Fibroblast of pulmonary artery (primary cell): ENCODE data around the gene SLC2A13.
A peak's percentile ranks its signal among the peaks of the same experiment; 100 is the strongest.
"Not testable (repeated sequence)": the region's sequence is repeated elsewhere in the genome, so short reads cannot be mapped to it uniquely, and the experiment has no call there.

Experiments used
- DNase-seq: peaks from one replicate; pipeline ENCODE4 v3.0.0-alpha.2; 2010; ENCODE audit warnings: low read depth
- H3K4me3 ChIP-seq: replicated peaks from 2 replicates; pipeline ENCODE4 v1.5.1; 2011; ENCODE audit warnings: low read depth, mild to moderate bottlenecking, control low read depth, low read length, moderate library complexity
- TF ChIP-seq, protein P1 (sequence below): IDR thresholded peaks from 2 replicates; pipeline ENCODE4 v1.5.1; 2011; ENCODE audit warnings: mild to moderate bottlenecking, control low read depth, low read length, inconsistent platforms; ENCODE audit errors: missing control alignments

SLC2A13 gene

DNA sequence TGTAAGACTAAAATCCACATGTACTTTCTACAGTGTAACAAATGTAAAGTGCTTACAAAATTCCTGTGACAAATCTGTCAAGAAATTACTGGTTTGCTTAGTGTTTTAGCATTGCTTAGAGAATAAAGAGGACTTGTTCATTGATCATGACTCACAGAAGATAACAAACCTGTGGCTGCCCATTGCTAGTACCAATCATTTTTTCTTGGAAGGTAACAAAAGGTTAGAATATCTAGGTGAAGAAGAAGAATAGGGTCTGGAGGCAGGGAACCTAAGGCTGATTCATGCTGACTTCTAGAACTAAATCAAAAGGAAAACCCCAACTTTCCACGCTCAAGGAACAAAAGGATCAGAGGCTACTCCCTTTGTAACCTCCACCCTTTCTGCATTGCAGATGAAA lies 253.5 kb downstream of the SLC2A13 start:
- TF ChIP-seq, protein P1, sequence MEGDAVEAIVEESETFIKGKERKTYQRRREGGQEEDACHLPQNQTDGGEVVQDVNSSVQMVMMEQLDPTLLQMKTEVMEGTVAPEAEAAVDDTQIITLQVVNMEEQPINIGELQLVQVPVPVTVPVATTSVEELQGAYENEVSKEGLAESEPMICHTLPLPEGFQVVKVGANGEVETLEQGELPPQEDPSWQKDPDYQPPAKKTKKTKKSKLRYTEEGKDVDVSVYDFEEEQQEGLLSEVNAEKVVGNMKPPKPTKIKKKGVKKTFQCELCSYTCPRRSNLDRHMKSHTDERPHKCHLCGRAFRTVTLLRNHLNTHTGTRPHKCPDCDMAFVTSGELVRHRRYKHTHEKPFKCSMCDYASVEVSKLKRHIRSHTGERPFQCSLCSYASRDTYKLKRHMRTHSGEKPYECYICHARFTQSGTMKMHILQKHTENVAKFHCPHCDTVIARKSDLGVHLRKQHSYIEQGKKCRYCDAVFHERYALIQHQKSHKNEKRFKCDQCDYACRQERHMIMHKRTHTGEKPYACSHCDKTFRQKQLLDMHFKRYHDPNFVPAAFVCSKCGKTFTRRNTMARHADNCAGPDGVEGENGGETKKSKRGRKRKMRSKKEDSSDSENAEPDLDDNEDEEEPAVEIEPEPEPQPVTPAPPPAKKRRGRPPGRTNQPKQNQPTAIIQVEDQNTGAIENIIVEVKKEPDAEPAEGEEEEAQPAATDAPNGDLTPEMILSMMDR: no peak
- DNase-seq: no peak
- H3K4me3 ChIP-seq: no peak overlapping the region

DNA sequence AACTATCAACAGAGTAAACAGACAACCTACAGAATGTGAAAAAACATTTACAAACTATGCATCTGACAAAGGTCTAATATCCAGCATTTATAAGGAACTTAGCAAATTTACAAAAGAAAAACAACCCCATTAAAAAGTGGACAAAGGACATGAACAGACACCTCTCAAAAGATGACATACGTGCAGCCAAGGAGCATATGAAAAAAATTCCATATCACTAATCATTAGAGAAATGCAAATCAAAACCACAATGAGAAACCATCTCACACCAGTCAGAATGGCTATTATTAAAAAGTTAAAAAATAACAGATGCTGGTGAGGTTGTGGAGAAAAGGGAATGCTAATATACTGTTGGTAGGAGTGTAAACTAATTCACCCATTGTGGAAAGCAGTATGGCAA lies 257.7 kb downstream of the SLC2A13 start:
- not testable (repeated sequence) for H3K4me3 ChIP-seq, DNase-seq

DNA sequence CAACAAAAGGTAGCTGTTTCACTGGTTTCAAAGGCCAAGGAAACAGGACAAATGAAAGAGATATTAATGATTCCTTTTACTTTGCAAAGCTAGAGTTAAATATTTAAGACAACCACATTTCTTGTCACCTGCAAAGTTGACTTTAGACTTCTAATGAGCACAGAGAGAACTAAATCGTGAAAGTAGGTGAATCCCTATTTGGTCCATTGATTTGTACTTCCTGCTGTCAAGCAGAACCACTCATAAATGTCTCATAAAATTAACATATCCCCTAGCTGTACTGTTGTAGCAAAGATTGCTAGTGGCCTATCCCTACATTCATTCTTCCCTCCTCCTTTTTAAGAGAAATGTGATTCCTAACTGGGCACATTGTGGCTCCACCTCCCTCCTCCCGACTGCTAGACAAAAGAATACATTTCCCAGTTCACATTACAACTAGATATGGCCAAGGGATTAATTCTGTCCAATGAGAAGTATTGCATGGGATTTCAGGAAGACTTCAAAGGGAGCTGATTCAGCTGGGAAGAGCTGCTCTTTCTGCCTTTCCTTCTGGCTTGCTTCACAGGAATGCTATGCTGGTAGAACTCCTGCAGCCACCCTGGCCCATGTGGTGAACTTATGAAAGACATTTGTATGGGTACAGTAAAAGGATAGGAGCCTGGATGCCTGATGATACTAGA lies 258.8 kb downstream of the SLC2A13 start:
- H3K4me3 ChIP-seq: no peak overlapping the region
- TF ChIP-seq, protein P1: no peak
- peak; percentile 17 for DNase-seq

DNA sequence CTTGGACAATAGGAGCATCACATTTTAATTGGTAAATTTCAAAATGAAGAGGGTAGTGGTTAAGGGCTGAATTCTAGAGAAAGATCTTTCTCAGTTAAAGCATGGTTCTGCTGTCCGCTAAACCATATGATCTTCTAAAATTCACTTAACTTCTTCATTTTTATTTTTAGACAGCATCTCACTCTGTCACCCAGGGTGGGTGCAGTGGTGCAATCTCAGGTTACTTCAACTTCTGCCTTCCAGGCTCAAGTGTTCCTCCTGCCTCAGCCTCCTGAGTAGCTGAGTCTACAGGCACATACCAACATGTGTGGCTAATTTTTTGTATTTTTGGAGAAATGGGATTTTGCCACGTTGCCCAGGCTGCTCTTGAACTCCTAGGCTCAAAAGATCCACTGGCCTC lies 259.6 kb downstream of the SLC2A13 start:
- TF ChIP-seq, protein P1: no peak
- no peak overlapping the region for H3K4me3 ChIP-seq
- no peak for DNase-seq

DNA sequence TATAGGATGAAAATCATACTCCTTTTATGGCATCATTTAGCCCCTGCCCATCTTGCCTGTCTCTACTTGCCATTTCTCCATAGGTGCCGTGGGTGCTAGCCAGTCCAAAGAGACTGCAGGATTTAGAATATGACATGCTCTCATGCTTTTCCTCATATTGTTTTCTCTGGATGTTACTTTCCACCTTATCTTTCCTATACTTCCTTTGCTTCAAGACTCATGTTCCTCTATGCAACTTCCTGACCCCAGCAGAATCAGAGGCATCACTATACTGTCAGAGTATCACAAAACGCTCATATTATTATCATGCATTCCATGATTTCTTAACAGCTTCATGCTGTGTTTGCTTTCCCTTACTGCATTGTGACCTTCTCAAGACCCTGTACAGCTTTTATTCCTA lies 265.5 kb downstream of the SLC2A13 start:
- DNase-seq: peak; percentile 35
- H3K4me3 ChIP-seq: no peak overlapping the region
- TF ChIP-seq, protein P1: no peak

DNA sequence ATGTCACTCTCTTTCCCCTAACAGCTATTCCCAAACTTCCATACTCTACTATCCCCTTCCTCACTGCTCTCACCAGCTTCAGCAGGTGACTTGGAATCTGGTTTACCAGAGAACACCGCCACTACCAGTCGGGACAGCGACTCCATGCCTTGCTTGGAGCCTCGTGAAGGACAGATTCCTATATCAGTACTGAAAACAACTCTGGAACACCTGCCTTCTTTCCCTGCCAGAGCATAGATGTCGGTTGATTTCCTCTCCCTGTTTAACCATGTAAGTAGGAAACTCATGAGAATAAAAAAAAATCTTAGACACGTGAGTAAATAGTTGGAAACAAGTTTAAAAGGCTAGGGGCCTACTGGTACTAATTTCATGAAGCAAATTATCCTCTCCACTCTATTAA lies 266.8 kb downstream of the SLC2A13 start:
- no peak overlapping the region for H3K4me3 ChIP-seq
- TF ChIP-seq, protein P1: no peak
- DNase-seq: no peak

DNA sequence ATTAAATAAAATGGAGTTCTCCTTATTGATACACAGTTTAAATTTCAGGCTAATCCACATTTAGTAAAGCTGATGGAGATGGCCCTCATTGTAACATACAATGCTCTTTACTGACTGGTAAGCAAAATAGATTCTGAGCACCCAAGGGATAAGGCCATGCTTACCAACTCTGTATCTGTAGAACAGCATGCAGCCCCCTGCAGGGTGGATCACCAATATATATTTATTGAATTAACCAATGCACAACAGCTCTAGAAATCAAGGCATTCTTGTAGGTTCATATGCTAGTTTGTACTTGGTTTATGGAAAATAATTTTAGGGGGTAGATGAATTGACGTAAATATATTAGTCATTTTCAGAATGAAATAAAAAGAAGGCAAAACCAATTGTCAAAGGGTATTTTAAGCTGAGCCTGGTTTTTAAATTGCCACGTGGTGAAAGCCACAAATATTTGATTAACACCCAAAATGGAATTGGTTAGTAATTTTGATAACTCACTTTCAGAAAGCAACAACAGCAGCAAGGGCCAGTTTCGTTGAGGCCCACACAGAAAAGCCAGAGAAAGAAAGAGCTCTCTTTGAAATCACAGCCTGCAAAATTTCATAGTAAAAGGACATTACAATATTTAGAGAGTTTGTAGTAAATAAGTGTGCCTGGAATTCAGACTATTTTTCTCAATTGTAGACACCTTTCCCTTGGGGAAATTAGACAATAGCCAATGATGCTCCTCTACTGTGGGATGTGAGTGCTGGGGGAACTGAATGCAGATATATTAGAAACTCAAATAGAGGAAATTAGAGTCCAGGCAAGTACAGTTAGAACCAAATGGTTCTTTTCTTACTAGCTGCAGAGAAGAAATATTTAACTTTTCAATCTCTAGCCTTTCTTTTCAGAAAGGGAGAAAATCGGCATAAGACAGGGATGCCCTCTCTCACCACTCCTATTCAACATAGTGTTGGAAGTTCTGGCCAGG lies 270.1 kb downstream of the SLC2A13 start:
- DNase-seq: no peak
- H3K4me3 ChIP-seq: no peak overlapping the region
- TF ChIP-seq, protein P1: no peak
